ENCODE data around the gene PCDH9. TPM values are rescaled to one million over a fixed set of nuclear protein-coding genes. Genes with fewer than 3 reads are reported as not detected.

The PCDH9 gene
- total RNA-seq, 4 donors from 2014 or later: 0.37 to 2.4 (median 1.5) TPM

- WGBS, 2 donors (ENCODE audit: low coverage in 1 of 2): 67 to 68% methylated on average over 2 of the region's 2 CpGs
- intact Hi-C loops (cut with DNase I; ENCODE audit: low total_unique reads): no loop called here
- no peak overlapping the region for H3K27ac ChIP-seq
- no peaks in the 10 kb centered on the region for H3K4me1 ChIP-seq
- no peaks in the 10 kb centered on the region for H3K27me3 ChIP-seq
- H3K9me3 ChIP-seq: no peaks in the 10 kb centered on the region
- in situ Hi-C loops (cut with MboI; ENCODE audit: low pct_ligation_motif_present in 1 of 4, low pct_unique_long_range_greater_than_20kb in 1 of 4, low sequenced_read_pairs in 3 of 4): no loop called here
- H3K4me3 ChIP-seq: no peak overlapping the region
- no peaks in the 10 kb centered on the region for H3K36me3 ChIP-seq
- DNase-seq: no peak
- TF ChIP-seq CTCF (IDR thresholded peaks at IDR 0.05) (no peak), POLR2AphosphoS5 (IDR thresholded peaks at IDR 0.05) (no peak), EP300 (IDR thresholded peaks at IDR 0.05; ENCODE audit: low read depth) (no peak), POLR2A (IDR thresholded peaks at IDR 0.05) (no peak)
Measured at GRCh38 chr13:66663206-66663605, 566.9 kb downstream of the PCDH9 start.

- no peak for DNase-seq
- peaks cover 0 to 5% (median 0%) of the 10 kb centered on the region in 4 donors for H3K4me1 ChIP-seq
- in situ Hi-C loops (cut with MboI; ENCODE audit: low pct_ligation_motif_present in 1 of 4, low pct_unique_long_range_greater_than_20kb in 1 of 4, low sequenced_read_pairs in 3 of 4) (no loop called here), intact Hi-C loops (cut with DNase I; ENCODE audit: low total_unique reads) (no loop called here)
- no peaks in the 10 kb centered on the region for H3K9me3 ChIP-seq
- no peaks in the 10 kb centered on the region for H3K27me3 ChIP-seq
- TF ChIP-seq POLR2AphosphoS5 (IDR thresholded peaks at IDR 0.05) (no peak), CTCF (IDR thresholded peaks at IDR 0.05) (no peak)
- H3K27ac ChIP-seq: no peak overlapping the region
- WGBS, 2 donors (ENCODE audit: low coverage in 1 of 2): 81 to 83% methylated on average over 2 of the region's 2 CpGs
- no peaks in the 10 kb centered on the region for H3K36me3 ChIP-seq
- H3K4me3 ChIP-seq: no peak overlapping the region
Measured at GRCh38 chr13:66661336-66661735, 568.8 kb downstream of the PCDH9 start.

GRCh38 chr13:66660468-66660813 lies 569.7 kb downstream of the PCDH9 start:
- H3K27me3 ChIP-seq: no peaks in the 10 kb centered on the region
- H3K9me3 ChIP-seq: no peaks in the 10 kb centered on the region
- peaks cover 0 to 5% (median 0%) of the 10 kb centered on the region in 4 donors for H3K4me1 ChIP-seq
- TF ChIP-seq POLR2A (IDR thresholded peaks at IDR 0.05) (no peak), POLR2AphosphoS5 (IDR thresholded peaks at IDR 0.05) (no peak), CTCF (IDR thresholded peaks at IDR 0.05) (no peak), EP300 (IDR thresholded peaks at IDR 0.05; ENCODE audit: low read depth) (no peak)
- no peak for DNase-seq
- H3K36me3 ChIP-seq: no peaks in the 10 kb centered on the region
- no peak overlapping the region for H3K27ac ChIP-seq
- intact Hi-C loops (cut with DNase I; ENCODE audit: low total_unique reads): no loop called here
- in situ Hi-C loops (cut with MboI; ENCODE audit: low pct_ligation_motif_present in 1 of 4, low pct_unique_long_range_greater_than_20kb in 1 of 4, low sequenced_read_pairs in 3 of 4): no loop called here
- no peak overlapping the region for H3K4me3 ChIP-seq

GRCh38 chr13:66659701-66660467 lies 570.3 kb downstream of the PCDH9 start:
- H3K27ac ChIP-seq: no peak overlapping the region
- H3K4me3 ChIP-seq: no peak overlapping the region
- peaks cover 0 to 5% (median 0%) of the 10 kb centered on the region in 4 donors for H3K4me1 ChIP-seq
- WGBS, 2 donors (ENCODE audit: low coverage in 1 of 2): 72 to 78% methylated on average over 6 to 7 of the region's 7 CpGs
- no peaks in the 10 kb centered on the region for H3K36me3 ChIP-seq
- in situ Hi-C loops (cut with MboI; ENCODE audit: low pct_ligation_motif_present in 1 of 4, low pct_unique_long_range_greater_than_20kb in 1 of 4, low sequenced_read_pairs in 3 of 4): no loop called here
- no peaks in the 10 kb centered on the region for H3K9me3 ChIP-seq
- no peak for DNase-seq
- intact Hi-C loops (cut with DNase I; ENCODE audit: low total_unique reads): no loop called here
- TF ChIP-seq POLR2A (IDR thresholded peaks at IDR 0.05) (no peak), CTCF (IDR thresholded peaks at IDR 0.05) (no peak), EP300 (IDR thresholded peaks at IDR 0.05; ENCODE audit: low read depth) (no peak), POLR2AphosphoS5 (IDR thresholded peaks at IDR 0.05) (no peak)
- H3K27me3 ChIP-seq: no peaks in the 10 kb centered on the region
